ENCODE data around the gene SET. TPM values are rescaled to one million over a fixed set of nuclear protein-coding genes. Genes with fewer than 3 reads are reported as not detected.

SET gene
- total and polyA plus RNA-seq, 2 of the 13 experiments (the other 11 are each of a cell fraction or from before 2014, with no cell fraction given) = 94.2 to 611 TPM

DNA sequence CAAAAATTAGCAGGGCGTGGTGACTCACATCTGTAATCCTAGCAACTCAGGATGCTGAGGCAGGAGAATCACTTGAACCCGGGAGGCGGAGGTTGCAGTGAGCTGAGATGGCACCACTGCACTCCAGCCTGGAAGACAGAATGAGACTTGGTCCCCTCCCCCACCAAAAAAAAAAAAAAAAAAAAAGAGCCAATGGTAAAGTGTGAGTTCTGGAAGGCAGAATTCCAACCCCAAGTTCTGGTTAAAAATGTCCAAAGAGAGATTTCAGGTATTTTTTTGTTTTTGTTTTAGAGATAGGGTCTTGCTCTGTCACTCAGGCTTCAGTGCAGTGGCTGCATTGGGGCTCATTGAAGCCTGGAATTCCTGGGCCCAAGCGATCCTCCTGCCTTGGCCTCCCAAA is 1.6 kb upstream of the SET start (continued):
- no peak for TF ChIP-seq SP2 (CRISPR knock-in tag; IDR thresholded peaks at IDR 0.05)
- TF ChIP-seq ZSCAN29 (CRISPR knock-in tag; conservative IDR thresholded peaks at IDR 0.05) = no peak
- no peak for TF ChIP-seq SIX4 (CRISPR knock-in tag; IDR thresholded peaks at IDR 0.05)
- TF ChIP-seq KDM3A (CRISPR knock-in tag; IDR thresholded peaks at IDR 0.05; ENCODE audit: low read depth) = no peak
- no peak for TF ChIP-seq ZNF296 (CRISPR knock-in tag; conservative IDR thresholded peaks at IDR 0.05)
- TF ChIP-seq, protein P1, sequence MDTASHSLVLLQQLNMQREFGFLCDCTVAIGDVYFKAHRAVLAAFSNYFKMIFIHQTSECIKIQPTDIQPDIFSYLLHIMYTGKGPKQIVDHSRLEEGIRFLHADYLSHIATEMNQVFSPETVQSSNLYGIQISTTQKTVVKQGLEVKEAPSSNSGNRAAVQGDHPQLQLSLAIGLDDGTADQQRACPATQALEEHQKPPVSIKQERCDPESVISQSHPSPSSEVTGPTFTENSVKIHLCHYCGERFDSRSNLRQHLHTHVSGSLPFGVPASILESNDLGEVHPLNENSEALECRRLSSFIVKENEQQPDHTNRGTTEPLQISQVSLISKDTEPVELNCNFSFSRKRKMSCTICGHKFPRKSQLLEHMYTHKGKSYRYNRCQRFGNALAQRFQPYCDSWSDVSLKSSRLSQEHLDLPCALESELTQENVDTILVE (CRISPR knock-in tag; IDR thresholded peaks at IDR 0.05) = no peak
- TF ChIP-seq, protein P2, sequence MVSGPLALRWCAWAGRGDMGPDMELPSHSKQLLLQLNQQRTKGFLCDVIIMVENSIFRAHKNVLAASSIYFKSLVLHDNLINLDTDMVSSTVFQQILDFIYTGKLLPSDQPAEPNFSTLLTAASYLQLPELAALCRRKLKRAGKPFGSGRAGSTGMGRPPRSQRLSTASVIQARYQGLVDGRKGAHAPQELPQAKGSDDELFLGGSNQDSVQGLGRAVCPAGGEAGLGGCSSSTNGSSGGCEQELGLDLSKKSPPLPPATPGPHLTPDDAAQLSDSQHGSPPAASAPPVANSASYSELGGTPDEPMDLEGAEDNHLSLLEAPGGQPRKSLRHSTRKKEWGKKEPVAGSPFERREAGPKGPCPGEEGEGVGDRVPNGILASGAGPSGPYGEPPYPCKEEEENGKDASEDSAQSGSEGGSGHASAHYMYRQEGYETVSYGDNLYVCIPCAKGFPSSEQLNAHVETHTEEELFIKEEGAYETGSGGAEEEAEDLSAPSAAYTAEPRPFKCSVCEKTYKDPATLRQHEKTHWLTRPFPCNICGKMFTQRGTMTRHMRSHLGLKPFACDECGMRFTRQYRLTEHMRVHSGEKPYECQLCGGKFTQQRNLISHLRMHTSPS (CRISPR knock-in tag; IDR thresholded peaks at IDR 0.05; ENCODE audit: low read depth) = no peak

DNA sequence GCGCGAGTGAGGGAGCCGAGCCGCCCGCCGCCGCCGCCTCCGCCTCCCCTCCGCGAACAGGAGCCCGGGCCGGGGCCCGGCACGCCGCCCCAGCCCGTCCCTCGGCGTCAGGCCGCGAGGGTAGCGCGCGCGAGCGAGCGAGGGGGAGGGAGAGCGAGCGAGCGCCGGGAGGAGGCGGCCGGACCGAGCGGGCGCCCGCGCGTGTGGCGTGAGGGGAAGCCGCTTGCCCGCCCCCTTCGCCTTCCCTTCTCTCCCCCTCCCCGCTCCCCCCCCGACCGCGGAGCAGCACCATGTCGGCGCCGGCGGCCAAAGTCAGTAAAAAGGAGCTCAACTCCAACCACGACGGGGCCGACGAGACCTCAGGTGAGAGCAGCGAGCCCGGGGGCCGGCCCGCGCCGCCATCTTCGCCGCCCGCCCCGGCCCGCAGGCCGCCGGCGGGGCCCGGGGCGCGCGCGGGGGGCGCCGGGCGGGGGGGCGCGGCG is 312 bp downstream of the SET start:
- CTCF ChIA-PET (ENCODE audit: low intra/inter-chr PET ratio, low total read pairs) = no interaction called here
- H2AFZ ChIP-seq (ENCODE audit: low read length) = no peak overlapping the region
- peaks cover 5 to 31% of the 10 kb centered on the region in 2 experiments; a peak in 4 of 5 replicates for H3K36me3 ChIP-seq (replicated peaks in 1 of 2; ENCODE audit: control insufficient read depth in 1 of 2, insufficient read depth in 2 of 2, low read length in 2 of 2)
- in situ Hi-C loops (cut with HindIII; ENCODE audit: extremely low pct_ligation_motif_present, low pct_unique_long_range_greater_than_20kb) = no loop called here
- H3K9me3 ChIP-seq (ENCODE audit: low read length) = no peaks in the 10 kb centered on the region
- DNase-seq (ENCODE audit: low spot score) = no peak
- H3K27me3 ChIP-seq (ENCODE audit: control insufficient read depth in 1 of 2, insufficient read depth in 2 of 2, low read length in 2 of 2) = no peaks in the 10 kb centered on the region; a peak in 1 of 5 replicates
- POLR2A ChIA-PET = interaction anchor here (0.6 to 1.3 kb wide), 5 partner anchors 26 to 140 kb away, joined by 3 to 6 read pairs (median 3); partner anchors contain the start of genes DYNC2I2 and SPOUT1
- no peak for FAIRE-seq
- H3K4me2 ChIP-seq (ENCODE audit: low read depth, low read length) = no peak overlapping the region
- intact Hi-C loops (cut with micrococcal nuclease; ENCODE audit: unreplicated experiment) = loop anchor here (5.0 kb wide), 1 partner anchor 52 kb away; no protein-coding TSS in a partner anchor
- H3K27ac ChIP-seq (ENCODE audit: extremely low read length, insufficient read depth, low read length) = peak overlapping the region; percentile 78
- WGBS (ENCODE audit: low lambda C conversion rate) = 1% methylated on average over 16 of the region's 80 CpGs
- peak overlapping the region; percentile 83 for H3K9ac ChIP-seq (ENCODE audit: insufficient read depth, low read depth, low read length)
- peaks cover 41% of the 10 kb centered on the region for H3K79me2 ChIP-seq (ENCODE audit: insufficient read depth, low read length)
- BruUV-seq (replicated peaks) = no TSS peak
- no peak for ATAC-seq
- H3K4me3 ChIP-seq (replicated peaks in 1 of 3; ENCODE audit: insufficient read depth in 1 of 3, low read depth in 2 of 3, low read length in 3 of 3) = peak overlapping the region; percentile 63 to 77 (median 71); a peak in 5 of 6 replicates
- H4K20me1 ChIP-seq (ENCODE audit: insufficient read depth, low read length) = peaks cover 19% of the 10 kb centered on the region
- H3K4me1 ChIP-seq (ENCODE audit: insufficient read depth, low read length) = peaks cover 61% of the 10 kb centered on the region
- TF ChIP-seq AGO2 (optimal IDR thresholded peaks at IDR 0.05; ENCODE audit: low read depth, low read length) = peak; percentile 63
- TF ChIP-seq, protein P3, sequence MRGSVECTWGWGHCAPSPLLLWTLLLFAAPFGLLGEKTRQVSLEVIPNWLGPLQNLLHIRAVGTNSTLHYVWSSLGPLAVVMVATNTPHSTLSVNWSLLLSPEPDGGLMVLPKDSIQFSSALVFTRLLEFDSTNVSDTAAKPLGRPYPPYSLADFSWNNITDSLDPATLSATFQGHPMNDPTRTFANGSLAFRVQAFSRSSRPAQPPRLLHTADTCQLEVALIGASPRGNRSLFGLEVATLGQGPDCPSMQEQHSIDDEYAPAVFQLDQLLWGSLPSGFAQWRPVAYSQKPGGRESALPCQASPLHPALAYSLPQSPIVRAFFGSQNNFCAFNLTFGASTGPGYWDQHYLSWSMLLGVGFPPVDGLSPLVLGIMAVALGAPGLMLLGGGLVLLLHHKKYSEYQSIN (CRISPR knock-in tag; IDR thresholded peaks at IDR 0.05; ENCODE audit: borderline replicate concordance) = no peak
- TF ChIP-seq SKI (IDR thresholded peaks at IDR 0.05; ENCODE audit: partially characterized antibody) = peak; percentile 7
- no peak for TF ChIP-seq IRF2 (CRISPR knock-in tag; IDR thresholded peaks at IDR 0.05)
- TF ChIP-seq HNRNPK (IDR thresholded peaks at IDR 0.05; ENCODE audit: low read depth, low read length, poor library complexity, severe bottlenecking) = peak; percentile 67
- 0 out of 2 replicates have a peak, but pooled peaks have one; percentile 13 for TF ChIP-seq ZNF558 (CRISPR knock-in tag; IDR thresholded peaks at IDR 0.05; ENCODE audit: borderline replicate concordance)
- TF ChIP-seq SALL1 (CRISPR knock-in tag; IDR thresholded peaks at IDR 0.05) = 0 out of 2 replicates have a peak, but pooled peaks have one; percentile 4
- TF ChIP-seq, protein P4, sequence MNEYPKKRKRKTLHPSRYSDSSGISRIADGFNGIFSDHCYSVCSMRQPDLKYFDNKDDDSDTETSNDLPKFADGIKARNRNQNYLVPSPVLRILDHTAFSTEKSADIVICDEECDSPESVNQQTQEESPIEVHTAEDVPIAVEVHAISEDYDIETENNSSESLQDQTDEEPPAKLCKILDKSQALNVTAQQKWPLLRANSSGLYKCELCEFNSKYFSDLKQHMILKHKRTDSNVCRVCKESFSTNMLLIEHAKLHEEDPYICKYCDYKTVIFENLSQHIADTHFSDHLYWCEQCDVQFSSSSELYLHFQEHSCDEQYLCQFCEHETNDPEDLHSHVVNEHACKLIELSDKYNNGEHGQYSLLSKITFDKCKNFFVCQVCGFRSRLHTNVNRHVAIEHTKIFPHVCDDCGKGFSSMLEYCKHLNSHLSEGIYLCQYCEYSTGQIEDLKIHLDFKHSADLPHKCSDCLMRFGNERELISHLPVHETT (CRISPR knock-in tag; conservative IDR thresholded peaks at IDR 0.05) = no peak
- TF ChIP-seq, protein P5, sequence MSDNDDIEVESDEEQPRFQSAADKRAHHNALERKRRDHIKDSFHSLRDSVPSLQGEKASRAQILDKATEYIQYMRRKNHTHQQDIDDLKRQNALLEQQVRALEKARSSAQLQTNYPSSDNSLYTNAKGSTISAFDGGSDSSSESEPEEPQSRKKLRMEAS (IDR thresholded peaks at IDR 0.05) = no peak; the same call in 1 of the 2 replicates
- no peak for TF ChIP-seq ETV5 (CRISPR knock-in tag; IDR thresholded peaks at IDR 0.05; ENCODE audit: borderline replicate concordance)
- no peak for TF ChIP-seq GLI4 (CRISPR knock-in tag; IDR thresholded peaks at IDR 0.05; ENCODE audit: borderline replicate concordance)
